ENCODE data around the gene CLCN7. TPM values are rescaled to one million over a fixed set of nuclear protein-coding genes. Genes with fewer than 3 reads are reported as not detected.

Gene CLCN7
- total RNA-seq, 2 donors from 2014 or later = 51.9 to 108 TPM

DNA sequence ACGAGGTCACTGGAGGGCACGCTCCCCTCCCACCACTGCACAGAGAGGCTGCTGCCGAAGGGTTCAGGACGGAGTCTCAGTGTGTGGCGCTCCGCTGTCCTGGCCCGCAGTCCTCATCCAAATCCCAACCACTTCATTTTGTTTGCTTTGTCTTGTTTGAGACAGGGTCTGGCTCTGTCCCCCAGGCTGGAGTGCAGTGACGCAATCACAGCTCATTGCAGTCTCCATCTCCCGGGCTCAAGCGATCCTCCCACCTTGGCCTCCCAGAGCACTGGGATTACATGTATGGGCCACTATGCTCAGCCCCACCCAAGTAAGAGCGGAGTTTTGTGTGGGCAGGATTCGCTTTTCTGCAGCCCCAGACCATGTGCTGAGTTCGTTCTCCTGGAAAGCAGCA, 73.1 kb downstream of the CLCN7 start:
- Histone ChIP-seq H3K4me1 (replicated peaks) (no peaks in the 10 kb centered on the region), H3K27ac (no peak overlapping the region), H3K27me3 (replicated peaks; ENCODE audit: insufficient read depth) (no peaks in the 10 kb centered on the region), H3K9me3 (no peaks in the 10 kb centered on the region), H3K36me3 (peaks cover 4 to 17% of the 10 kb centered on the region in 2 donors), H3K4me3 (no peak overlapping the region)
- TF ChIP-seq, protein P1, sequence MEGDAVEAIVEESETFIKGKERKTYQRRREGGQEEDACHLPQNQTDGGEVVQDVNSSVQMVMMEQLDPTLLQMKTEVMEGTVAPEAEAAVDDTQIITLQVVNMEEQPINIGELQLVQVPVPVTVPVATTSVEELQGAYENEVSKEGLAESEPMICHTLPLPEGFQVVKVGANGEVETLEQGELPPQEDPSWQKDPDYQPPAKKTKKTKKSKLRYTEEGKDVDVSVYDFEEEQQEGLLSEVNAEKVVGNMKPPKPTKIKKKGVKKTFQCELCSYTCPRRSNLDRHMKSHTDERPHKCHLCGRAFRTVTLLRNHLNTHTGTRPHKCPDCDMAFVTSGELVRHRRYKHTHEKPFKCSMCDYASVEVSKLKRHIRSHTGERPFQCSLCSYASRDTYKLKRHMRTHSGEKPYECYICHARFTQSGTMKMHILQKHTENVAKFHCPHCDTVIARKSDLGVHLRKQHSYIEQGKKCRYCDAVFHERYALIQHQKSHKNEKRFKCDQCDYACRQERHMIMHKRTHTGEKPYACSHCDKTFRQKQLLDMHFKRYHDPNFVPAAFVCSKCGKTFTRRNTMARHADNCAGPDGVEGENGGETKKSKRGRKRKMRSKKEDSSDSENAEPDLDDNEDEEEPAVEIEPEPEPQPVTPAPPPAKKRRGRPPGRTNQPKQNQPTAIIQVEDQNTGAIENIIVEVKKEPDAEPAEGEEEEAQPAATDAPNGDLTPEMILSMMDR (IDR thresholded peaks at IDR 0.05) = no peak
- TF ChIP-seq POLR2AphosphoS5 (IDR thresholded peaks at IDR 0.05) (no peak), POLR2A (IDR thresholded peaks at IDR 0.05) (no peak)
- no peak for DNase-seq (ENCODE audit: low spot score)
- intact Hi-C loops (cut with DNase I) = no loop called here
- WGBS = 96% methylated on average over 13 of the region's 13 CpGs

DNA sequence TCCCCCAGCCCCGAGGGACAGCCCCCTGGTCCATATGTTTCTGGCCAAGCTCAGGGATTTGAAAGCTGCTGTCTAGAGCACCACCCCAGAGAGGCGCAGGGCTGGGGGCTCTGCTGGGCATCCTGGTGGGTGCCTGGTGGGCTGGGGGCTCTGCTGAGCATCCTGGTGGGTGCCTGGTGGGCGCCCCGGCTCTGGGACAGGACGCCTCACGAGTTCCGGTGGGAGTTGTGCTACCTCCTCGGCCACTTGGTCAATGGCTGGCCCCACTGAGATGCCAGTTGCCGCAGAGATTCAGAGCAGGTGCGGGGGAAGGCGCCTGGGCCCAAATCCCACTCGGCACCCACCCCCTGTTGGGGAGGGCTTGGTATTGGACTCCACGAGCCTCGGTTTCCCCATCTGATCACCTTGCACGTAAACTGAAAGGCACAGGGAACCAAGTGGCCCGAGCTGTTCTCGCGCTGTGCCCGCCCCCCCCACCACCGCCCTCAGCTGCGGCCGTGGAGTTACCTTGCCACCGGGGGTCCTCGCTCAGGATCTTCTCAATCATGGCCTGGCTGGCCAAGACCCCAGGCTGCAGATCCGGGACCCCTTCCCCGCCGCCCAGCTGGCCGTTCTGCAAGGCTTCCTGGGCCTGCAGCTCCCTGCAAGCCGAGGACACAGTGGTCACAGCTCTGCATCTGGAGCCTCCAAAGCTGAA, 73.6 kb downstream of the CLCN7 start:
- Histone ChIP-seq H3K27me3 (replicated peaks; ENCODE audit: insufficient read depth) (no peaks in the 10 kb centered on the region), H3K27ac (no peak overlapping the region), H3K4me3 (no peak overlapping the region), H3K4me1 (replicated peaks) (no peaks in the 10 kb centered on the region), H3K9me3 (no peaks in the 10 kb centered on the region), H3K36me3 (peaks cover 4 to 17% of the 10 kb centered on the region in 2 donors)
- TF ChIP-seq, protein P1 (IDR thresholded peaks at IDR 0.05) = no peak
- no peak for TF ChIP-seq POLR2A (IDR thresholded peaks at IDR 0.05)
- no peak for TF ChIP-seq POLR2AphosphoS5 (IDR thresholded peaks at IDR 0.05)
- intact Hi-C loops (cut with DNase I) = no loop called here
- DNase-seq (ENCODE audit: low spot score) = no peak
- WGBS = 86% methylated on average over 29 of the region's 29 CpGs

DNA sequence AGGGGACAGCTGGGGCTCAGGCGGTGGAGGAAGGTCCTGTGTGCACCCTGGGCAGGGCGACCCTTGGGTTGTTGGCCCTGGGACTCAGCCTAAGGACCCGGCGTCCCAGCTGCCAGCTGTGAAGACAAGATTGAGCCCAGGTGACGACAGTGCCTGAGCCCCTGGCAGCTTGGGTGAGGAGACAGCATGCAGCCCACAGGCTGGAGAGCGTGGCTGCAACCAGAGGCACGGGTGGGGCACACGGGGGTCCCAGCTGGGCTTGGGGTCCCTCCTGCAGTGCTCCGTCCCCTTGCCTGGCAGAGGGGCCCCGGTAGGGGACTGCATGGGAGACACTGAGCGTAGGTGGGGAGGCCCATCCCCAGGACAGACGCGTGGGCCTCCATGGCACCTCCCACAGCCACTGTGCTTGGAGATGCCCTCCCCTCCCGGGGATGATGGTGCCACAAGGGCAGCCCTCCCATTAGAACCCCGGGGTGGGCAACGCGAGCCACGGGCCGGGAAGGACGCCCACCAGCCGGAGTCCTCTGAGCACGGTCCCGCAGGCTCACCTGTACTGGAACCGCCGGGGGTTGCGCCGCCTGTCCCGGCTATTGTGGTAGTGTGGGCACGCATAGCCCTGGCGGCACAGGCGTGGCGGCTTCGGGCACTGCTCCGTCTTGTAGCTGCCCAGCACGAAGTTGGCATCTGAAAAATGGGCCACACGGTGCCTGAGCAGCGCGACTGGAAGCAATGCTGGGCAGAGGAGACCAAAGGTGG, 75.8 kb downstream of the CLCN7 start:
- 97% methylated on average over 38 of the region's 38 CpGs for WGBS
- H3K36me3 ChIP-seq = peaks cover 4 to 17% of the 10 kb centered on the region in 2 donors

DNA sequence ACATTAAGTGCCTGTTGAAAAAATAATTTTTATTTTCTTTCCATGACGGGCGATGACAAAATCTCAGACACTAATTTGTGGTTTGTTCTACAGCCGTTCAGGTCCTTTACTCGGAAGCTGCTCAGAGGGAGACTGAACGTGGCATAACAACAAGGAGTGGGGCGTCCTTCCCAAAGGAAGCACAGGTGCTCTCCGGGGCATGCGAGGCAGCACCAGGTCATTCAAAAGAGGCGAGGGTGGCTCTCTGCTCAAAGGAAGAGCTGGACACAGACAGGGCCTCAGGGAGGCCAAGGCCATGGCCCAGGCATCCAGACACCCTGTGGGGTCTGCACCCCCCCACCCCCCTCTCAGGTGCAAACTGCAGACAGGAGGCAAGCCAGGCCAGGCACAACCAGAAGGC, 76.5 kb downstream of the CLCN7 start:
- 97% methylated on average over 9 of the region's 9 CpGs for WGBS
- Histone ChIP-seq H3K4me1 (replicated peaks) (no peaks in the 10 kb centered on the region), H3K9me3 (no peaks in the 10 kb centered on the region), H3K36me3 (peaks cover 4 to 23% of the 10 kb centered on the region in 2 donors), H3K27ac (no peak overlapping the region), H3K27me3 (replicated peaks; ENCODE audit: insufficient read depth) (no peaks in the 10 kb centered on the region), H3K4me3 (no peak overlapping the region)
- TF ChIP-seq, protein P1 (IDR thresholded peaks at IDR 0.05) = no peak
- TF ChIP-seq POLR2A (IDR thresholded peaks at IDR 0.05) = no peak
- no peak for TF ChIP-seq POLR2AphosphoS5 (IDR thresholded peaks at IDR 0.05)
- intact Hi-C loops (cut with DNase I) = no loop called here
- DNase-seq (ENCODE audit: low spot score) = no peak

More for the DNA sequence above, 75.8 kb downstream of the CLCN7 start:
- DNase-seq (ENCODE audit: low spot score) = no peak
- intact Hi-C loops (cut with DNase I) = no loop called here
- Histone ChIP-seq H3K4me1 (replicated peaks) (no peaks in the 10 kb centered on the region), H3K27me3 (replicated peaks; ENCODE audit: insufficient read depth) (no peaks in the 10 kb centered on the region), H3K9me3 (no peaks in the 10 kb centered on the region), H3K4me3 (no peak overlapping the region), H3K27ac (no peak overlapping the region)
- TF ChIP-seq POLR2A (IDR thresholded peaks at IDR 0.05) (no peak), POLR2AphosphoS5 (IDR thresholded peaks at IDR 0.05) (no peak)
- TF ChIP-seq, protein P1 (IDR thresholded peaks at IDR 0.05) = no peak

All from prostate gland (tissue), 2 donors.